ENCODE results near the gene SIGLEC11. TPM values are rescaled to one million over a fixed set of nuclear protein-coding genes. Genes with fewer than 3 reads are reported as not detected.

The SIGLEC11 gene
- polyA plus RNA-seq, 2 of the 4 experiments (the other 2 are of a cell fraction): not detected

DNA sequence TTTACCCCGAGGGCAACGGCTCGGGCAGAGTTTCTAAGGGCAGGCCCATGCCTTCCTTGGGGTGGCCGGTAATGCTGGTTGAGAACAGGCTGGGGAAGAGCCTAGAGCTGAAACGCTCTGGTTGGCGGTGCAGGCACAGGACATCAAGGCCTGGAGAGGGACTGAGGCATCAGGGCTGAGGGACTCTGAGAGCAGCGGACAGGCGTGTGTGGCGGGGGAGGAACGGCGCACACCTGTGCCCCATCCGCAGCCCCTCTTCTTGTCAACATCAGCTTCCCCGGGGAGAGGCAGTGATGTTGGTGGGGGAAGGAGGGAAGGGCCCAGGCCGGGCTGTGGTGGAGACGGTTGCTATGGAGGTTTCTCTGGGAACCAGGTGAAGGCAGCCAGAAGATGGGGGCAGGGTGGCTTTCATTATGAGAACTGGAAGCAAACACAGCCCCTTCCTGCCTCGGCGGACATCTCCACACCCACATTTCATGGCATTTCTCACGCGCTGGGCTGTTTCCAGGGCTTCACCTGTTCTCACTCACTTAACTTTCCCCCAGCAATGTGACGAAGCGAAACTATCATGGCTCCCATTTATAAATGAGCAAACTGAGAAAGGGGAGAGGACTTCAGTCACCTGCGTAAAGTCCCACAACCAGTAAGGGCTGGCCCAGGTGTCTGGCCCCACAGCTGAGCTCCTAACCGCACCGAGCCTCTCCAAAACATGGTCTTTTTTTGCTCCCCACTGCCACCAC lies 40.2 kb downstream of the SIGLEC11 start:
- POLR2A ChIA-PET: interaction anchor here (1.4 to 3.8 kb wide), 2 partner anchors 8 to 9 kb away, joined by 3 to 22 read pairs; partner anchors contain the start of genes ATF5 and NUP62
- TF ChIP-seq JUN (IDR thresholded peaks at IDR 0.05): no peak
- no peak for TF ChIP-seq MAZ (IDR thresholded peaks at IDR 0.05; ENCODE audit: borderline replicate concordance, low read depth, low read length)
- TF ChIP-seq PBX3 (IDR thresholded peaks at IDR 0.05): no peak
- no peak for TF ChIP-seq ZSCAN20 (CRISPR knock-in tag; IDR thresholded peaks at IDR 0.05)
- TF ChIP-seq FOSB (CRISPR knock-in tag; IDR thresholded peaks at IDR 0.05): no peak
- TF ChIP-seq CEBPB (IDR thresholded peaks at IDR 0.05): no peak
- TF ChIP-seq BCL3 (IDR thresholded peaks at IDR 0.05): no peak
- no peak for TF ChIP-seq TP53 (CRISPR knock-in tag; IDR thresholded peaks at IDR 0.05)
- TF ChIP-seq RCOR1 (IDR thresholded peaks at IDR 0.05; ENCODE audit: low read depth, low read length): no peak
- TF ChIP-seq POLR2AphosphoS2 (conservative IDR thresholded peaks at IDR 0.05; ENCODE audit: low read length): no peak
- TF ChIP-seq CHD4 (IDR thresholded peaks at IDR 0.05; ENCODE audit: borderline replicate concordance): no peak
- TF ChIP-seq HEYL (CRISPR knock-in tag; IDR thresholded peaks at IDR 0.05): no peak
- TF ChIP-seq, protein P1, sequence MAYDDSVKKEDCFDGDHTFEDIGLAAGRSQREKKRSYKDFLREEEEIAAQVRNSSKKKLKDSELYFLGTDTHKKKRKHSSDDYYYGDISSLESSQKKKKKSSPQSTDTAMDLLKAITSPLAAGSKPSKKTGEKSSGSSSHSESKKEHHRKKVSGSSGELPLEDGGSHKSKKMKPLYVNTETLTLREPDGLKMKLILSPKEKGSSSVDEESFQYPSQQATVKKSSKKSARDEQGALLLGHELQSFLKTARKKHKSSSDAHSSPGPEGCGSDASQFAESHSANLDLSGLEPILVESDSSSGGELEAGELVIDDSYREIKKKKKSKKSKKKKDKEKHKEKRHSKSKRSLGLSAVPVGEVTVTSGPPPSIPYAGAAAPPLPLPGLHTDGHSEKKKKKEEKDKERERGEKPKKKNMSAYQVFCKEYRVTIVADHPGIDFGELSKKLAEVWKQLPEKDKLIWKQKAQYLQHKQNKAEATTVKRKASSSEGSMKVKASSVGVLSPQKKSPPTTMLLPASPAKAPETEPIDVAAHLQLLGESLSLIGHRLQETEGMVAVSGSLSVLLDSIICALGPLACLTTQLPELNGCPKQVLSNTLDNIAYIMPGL (CRISPR knock-in tag; IDR thresholded peaks at IDR 0.05; ENCODE audit: borderline replicate concordance): no peak
- no peak for TF ChIP-seq GATA3 (IDR thresholded peaks at IDR 0.05; ENCODE audit: borderline replicate concordance)
- TF ChIP-seq, protein P2, sequence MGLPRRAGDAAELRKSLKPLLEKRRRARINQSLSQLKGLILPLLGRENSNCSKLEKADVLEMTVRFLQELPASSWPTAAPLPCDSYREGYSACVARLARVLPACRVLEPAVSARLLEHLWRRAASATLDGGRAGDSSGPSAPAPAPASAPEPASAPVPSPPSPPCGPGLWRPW (IDR thresholded peaks at IDR 0.05): no peak
- no peaks in the 10 kb centered on the region for H3K9me3 ChIP-seq
- H3K4me3 ChIP-seq: no peak overlapping the region
- FAIRE-seq (no peak), DNase-seq (ENCODE audit: low read depth in 1 of 2, low spot score in 1 of 2) (no peak), ATAC-seq (no peak)
- WGBS (ENCODE audit: missing lambda C conversion rate): 93% methylated on average over 24 of the region's 24 CpGs
- CTCF ChIA-PET: interaction anchor here (1.0 to 1.4 kb wide), 2 partner anchors 17 to 21 kb away, joined by 3 to 5 read pairs; no protein-coding TSS in a partner anchor
- no peak overlapping the region for H3K27ac ChIP-seq
- no peak overlapping the region for H3K4me2 ChIP-seq
- peaks cover 7% of the 10 kb centered on the region; the same call in 2 of the 3 replicates for H3K4me1 ChIP-seq

GRCh38 chr19:49918089-49918488 lies 42.9 kb downstream of the SIGLEC11 start:
- DNase-seq (ENCODE audit: low read depth in 1 of 2, low spot score in 1 of 2) (no peak), FAIRE-seq (no peak), ATAC-seq (no peak)
- ChIA-PET CTCF (interaction anchor here (0.6 to 2.2 kb wide), 5 partner anchors 10 to 28 kb away, joined by 3 to 6 read pairs (median 5); partner anchors contain the start of genes ATF5 and NUP62), POLR2A (interaction anchor here (3.8 kb wide), 1 partner anchor 11 kb away, joined by 22 read pairs; the partner anchor contains the start of genes ATF5 and NUP62)
- H3K4me1 ChIP-seq: no peaks in the 10 kb centered on the region
- WGBS (ENCODE audit: missing lambda C conversion rate): 87% methylated on average over 8 of the region's 8 CpGs
- H3K4me2 ChIP-seq: no peak overlapping the region
- no peak overlapping the region for H3K4me3 ChIP-seq
- TF ChIP-seq PBX3 (IDR thresholded peaks at IDR 0.05): no peak
- H3K9me3 ChIP-seq: no peaks in the 10 kb centered on the region
- no peak overlapping the region for H3K27ac ChIP-seq

Data from A549 (cell line).